Activated CD4-positive, alpha-beta T cell treated with anti-CD3 and anti-CD28 coated beads, Interleukin-2, amount 50 U/mL, for 16 hours (primary cell): Measurements from ENCODE around the gene SLC13A5.
A peak's percentile ranks its signal among the peaks of the same experiment; 100 is the strongest.
"Not testable (repeated sequence)": the region's sequence is repeated elsewhere in the genome, so short reads cannot be mapped to it uniquely, and the experiment has no call there.

Experiments used
- DNase-seq: peaks from one replicate; pipeline ENCODE4 v3.0.0-alpha.2; 2020

Gene SLC13A5

GRCh38 chr17:6713130-6713917 lies at the start of gene SLC13A5:
TSS of gene SLC13A5 (minus strand) at chr17:6713369. CDS start at chr17:6713333, 36 bp downstream.
- peak; percentile 3 for DNase-seq

DNA sequence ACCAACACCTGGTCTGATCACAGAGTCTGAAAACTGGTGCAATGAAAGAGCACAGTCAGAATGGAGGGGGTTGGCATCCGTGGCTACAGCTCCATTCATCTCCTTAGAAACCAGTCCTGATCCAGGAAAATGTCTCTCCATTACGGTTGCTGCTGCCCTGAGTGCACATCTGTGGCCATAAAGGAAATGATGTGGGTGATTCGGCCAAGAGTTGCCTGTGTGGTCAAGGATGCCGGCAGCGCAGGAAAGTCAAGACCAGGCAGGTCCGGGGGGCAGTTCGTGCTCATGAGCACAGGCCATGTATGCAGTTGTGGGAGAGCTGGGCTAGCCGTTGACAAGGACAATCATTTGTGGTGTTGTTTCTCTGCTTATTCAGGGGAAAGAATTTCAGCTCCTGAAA lies 48.6 kb upstream of the SLC13A5 start:
- no peak for DNase-seq

DNA sequence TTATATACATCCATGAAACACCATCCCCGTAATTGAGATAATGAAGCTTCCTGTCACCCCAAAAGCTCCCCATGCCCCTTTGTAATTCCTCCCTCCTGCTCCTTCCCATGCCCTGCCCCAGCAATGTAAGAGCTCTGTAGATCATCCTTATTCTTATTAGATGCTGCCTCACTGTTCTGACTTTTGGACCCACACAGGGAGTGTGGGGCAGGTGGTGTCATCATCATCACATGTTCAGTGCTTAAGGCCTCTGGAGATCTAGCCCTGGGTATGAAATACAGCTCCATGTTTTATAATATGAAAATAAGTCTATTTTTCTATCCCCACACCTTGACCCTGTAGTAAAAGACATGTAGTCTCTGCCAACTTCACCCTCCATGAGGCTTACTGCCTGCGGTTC lies 44.6 kb upstream of the SLC13A5 start:
- no peak for DNase-seq

DNA sequence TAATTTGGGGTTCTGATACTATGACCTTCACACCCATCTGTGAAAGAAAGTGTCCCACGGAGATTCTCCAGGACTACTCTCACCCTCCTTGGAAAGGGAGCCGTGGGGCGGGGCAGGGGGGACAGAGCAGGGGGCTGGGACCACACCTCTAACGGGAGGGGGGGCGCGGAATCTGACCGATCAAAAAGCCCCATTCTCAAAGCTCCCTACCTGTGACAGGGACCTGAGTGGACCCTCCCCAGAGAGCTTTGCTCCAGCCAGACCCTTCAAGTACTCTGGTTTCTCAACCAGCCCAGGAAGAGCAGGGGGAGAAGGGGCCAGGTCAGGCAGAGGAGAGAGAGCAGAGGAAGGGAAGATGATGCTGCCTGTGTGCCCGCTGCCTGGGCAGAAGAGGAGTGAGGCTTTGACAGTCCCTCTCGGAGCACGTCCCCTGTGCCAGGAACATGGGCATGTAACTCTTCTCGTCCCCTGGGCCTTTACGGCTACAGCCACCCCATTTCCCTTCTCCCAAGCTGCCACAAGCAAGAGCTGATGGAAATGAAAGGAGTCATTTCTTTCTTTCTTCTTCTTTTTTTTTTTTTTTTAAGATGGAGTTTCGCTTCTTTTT lies 43.4 kb upstream of the SLC13A5 start:
- DNase-seq: no peak

- peak; percentile 70 for DNase-seq
These were observed 42.6 kb upstream of the SLC13A5 start, which contains the start of gene XAF1 for GRCh38 chr17:6755731-6756184. TSS of gene XAF1 (plus strand) at chr17:6756046. CDS start at chr17:6756079, 33 bp downstream.

- DNase-seq: no peak
These were observed 42.1 kb upstream of the SLC13A5 start for GRCh38 chr17:6755281-6755680.

DNA sequence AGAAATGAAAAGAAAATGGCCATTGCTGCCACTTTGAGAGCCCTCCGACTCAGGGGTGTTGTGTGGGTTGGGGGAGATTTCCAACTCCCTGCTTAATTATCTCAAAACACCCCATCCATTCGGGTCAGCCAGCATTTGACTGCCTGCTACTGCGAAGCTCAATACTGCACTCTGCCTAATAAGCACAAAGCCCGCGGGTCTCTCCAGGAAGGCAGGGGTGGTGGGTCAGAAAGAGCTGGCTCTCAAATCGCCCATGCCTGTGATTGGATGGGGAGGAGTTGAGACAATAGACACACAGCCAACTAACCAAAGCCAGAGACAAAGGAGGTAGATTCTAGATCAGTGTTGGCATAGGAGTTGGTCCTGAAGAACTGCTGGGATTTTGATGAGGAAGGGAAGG lies 40.4 kb upstream of the SLC13A5 start:
- DNase-seq: no peak

GRCh38 chr17:6753006-6753445 lies 39.9 kb upstream of the SLC13A5 start:
- DNase-seq: peak; percentile 31

- DNase-seq: no peak
These were observed 39.1 kb upstream of the SLC13A5 start for GRCh38 chr17:6752068-6752909.

- DNase-seq: no peak
These were observed 36.4 kb upstream of the SLC13A5 start for GRCh38 chr17:6749519-6749918.

DNA sequence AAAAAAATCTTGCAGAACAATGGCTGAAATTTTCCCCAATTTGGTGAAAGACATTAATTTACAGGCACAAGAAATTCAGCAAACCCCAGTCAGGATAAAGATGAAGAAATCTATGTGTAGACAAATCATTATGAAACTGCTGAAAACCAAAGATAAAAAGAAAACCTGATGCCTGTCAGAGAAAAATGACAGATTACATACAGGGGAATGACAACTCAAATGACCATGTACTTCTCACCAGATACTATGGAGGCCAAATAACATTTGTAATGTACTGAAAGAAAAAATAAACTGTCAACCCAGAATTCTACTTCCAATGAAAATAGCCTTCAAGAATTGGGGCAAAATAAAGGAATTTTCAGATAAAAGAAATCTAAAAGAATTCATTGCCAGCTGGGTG lies 35.4 kb upstream of the SLC13A5 start:
- DNase-seq: no peak

- DNase-seq: not testable (repeated sequence)
These were observed 33.5 kb upstream of the SLC13A5 start for GRCh38 chr17:6746665-6747064.

- no peak for DNase-seq
These were observed 16.4 kb upstream of the SLC13A5 start for GRCh38 chr17:6729531-6729930.

GRCh38 chr17:6724009-6724408 lies 10.8 kb upstream of the SLC13A5 start:
- no peak for DNase-seq

DNA sequence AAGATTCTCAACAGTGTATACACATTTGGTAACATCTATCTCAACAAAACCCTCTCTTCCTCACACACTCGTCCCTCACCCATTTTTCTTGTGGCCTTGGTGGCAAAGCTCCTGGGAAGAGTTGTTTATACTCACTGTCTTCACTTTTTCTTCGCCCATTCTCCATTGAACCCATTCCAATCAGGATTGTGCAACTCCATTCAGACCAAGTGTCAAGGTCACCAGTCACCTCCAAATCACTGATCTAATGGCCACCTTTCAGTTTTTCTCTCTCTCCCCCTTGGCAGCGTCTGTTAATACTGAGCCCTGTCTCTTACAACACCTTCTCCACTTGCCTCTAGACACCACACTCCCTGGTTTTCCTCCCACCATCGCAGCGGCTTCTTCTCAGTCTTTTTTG lies 8.6 kb upstream of the SLC13A5 start:
- DNase-seq: no peak

DNA sequence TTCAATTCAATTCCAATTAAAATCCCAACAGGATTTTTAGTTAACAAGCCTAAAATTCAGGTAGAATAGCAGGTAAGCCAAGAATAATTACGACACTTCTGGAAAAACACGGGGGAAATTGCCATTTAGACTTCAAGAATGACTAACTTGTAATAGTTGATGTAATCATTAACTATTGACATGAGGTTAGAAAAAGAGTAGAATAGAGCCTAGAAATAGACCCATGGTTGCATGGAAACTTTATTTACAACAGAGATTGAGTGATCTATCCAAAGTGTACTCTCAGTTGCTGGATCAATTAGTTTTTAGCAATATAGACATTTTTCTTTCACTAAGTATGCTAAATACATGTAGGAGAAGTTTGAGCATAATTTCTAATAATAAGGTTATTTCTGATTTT lies 3.6 kb upstream of the SLC13A5 start:
- no peak for DNase-seq

- DNase-seq: no peak
These were observed 1.2 kb upstream of the SLC13A5 start for GRCh38 chr17:6714315-6714874.

DNA sequence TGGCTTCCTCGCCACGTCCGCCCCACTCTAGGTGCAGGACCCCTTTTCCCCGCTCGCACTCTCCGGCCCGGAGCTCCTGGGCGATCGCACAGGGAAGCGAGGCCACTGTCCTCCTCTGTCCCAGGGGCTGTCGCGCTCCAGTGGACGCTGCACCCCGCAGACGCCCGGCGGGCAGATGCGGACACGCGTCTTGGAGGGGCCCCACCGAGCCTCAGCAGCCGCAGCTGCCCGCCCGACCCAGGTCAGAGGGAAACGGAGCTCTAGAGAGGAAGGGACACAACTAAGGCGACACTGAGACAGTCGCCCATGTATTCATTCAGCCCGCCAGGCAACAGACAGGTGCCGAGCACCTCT lies 726 bp upstream of the SLC13A5 start:
- no peak for DNase-seq

GRCh38 chr17:6712854-6713129 lies 377 bp downstream of the SLC13A5 start:
- DNase-seq: no peak

DNA sequence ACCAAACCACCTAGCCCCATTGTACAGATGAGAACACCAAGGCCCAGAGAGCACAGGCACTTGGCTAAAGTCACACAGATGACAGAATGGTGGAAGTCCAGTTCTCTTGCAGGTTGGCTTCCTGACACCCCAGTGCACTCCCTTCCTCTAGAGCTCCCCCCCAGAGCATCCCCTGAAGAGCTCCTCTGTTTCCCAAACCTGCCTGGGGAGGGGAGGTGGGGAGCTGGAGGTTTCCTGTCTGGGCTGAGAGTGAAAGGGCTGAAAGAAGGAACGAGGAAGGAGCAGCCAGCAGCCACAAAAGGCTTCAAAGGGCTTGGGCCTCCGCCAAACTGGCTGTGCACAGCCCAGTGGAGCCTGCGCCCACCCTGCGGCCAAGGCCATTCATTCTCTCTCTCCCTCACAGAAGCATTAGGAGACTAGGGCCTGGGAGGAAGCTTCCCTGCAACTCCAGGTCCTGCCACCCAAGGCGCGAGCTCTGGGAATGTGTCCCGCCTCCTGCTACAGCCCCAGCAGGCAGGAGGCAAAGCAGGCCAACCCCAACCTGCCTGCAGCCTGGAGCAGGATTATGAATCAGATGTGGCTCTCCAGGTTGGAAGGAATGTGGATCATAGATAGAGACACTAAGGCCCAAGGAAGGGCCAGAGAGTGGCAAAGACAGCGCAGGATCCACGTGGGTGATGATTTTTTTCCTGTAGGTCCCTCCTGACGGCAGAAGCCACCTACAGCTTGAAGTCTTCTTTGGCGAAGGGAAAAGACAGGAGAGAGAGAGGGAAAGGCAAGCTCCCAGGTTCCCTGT lies 913 bp downstream of the SLC13A5 start:
- DNase-seq: no peak

GRCh38 chr17:6711681-6712057 lies 1.5 kb downstream of the SLC13A5 start:
- DNase-seq: no peak

DNA sequence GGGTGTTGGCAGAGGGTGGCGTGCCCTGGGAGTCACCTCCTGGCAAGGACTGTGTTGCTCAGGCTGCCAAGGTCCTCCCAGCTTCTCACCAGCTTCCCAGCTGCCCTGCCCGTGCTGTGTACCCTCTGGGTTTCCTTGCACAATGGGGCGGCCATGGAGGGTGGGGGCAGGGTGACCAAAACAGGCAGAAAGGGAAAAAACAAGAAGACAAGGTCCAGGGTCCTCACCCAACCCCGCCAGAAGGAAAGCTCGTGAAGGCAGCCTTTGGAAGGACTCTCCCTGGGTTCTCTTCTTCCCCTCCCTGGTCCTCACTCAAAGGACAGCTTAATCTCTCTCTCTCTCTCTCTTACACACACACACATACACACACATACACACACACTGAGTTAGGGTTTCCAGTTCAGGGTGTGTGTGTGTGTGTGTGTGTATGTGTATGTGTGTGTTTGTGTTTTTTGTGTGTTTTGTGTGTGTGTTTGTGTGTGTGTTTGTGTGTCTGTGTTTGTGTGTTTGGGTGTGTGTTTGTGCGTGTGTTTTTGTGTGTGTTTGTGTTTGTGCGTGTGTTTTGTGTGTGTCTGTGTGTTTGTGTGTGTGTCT lies 2.0 kb downstream of the SLC13A5 start:
- no peak for DNase-seq
